ENCODE results near the gene C2CD4A. TPM values are rescaled to one million over a fixed set of nuclear protein-coding genes. Genes with fewer than 3 reads are reported as not detected.
A peak's percentile ranks its signal among the peaks of the same experiment; 100 is the strongest.

C2CD4A gene
- total and polyA plus RNA-seq, 9 of the 15 experiments (the other 6 are each of a cell fraction or from before 2014, with no cell fraction given) = not detected

DNA sequence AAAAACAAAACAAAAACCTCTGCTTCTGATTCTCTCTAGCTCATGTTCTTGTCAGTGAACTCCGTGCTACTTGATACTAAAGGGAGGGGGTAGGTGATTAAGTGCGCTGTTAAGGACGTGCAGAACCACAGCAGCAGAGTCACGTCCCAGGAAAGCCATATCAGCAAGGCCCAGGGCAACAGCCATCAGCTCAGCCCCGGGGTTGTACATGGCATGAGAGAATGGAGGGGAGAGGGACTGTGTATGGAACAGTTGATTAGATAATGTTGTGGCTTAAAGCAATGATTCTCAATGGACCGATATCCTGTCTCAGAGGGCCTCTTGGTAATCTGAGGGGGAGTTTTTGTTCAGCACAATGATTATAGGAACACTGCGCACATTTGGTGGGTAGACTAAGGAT, 27.6 kb downstream of the C2CD4A start (continued):
- TF ChIP-seq, protein P1, sequence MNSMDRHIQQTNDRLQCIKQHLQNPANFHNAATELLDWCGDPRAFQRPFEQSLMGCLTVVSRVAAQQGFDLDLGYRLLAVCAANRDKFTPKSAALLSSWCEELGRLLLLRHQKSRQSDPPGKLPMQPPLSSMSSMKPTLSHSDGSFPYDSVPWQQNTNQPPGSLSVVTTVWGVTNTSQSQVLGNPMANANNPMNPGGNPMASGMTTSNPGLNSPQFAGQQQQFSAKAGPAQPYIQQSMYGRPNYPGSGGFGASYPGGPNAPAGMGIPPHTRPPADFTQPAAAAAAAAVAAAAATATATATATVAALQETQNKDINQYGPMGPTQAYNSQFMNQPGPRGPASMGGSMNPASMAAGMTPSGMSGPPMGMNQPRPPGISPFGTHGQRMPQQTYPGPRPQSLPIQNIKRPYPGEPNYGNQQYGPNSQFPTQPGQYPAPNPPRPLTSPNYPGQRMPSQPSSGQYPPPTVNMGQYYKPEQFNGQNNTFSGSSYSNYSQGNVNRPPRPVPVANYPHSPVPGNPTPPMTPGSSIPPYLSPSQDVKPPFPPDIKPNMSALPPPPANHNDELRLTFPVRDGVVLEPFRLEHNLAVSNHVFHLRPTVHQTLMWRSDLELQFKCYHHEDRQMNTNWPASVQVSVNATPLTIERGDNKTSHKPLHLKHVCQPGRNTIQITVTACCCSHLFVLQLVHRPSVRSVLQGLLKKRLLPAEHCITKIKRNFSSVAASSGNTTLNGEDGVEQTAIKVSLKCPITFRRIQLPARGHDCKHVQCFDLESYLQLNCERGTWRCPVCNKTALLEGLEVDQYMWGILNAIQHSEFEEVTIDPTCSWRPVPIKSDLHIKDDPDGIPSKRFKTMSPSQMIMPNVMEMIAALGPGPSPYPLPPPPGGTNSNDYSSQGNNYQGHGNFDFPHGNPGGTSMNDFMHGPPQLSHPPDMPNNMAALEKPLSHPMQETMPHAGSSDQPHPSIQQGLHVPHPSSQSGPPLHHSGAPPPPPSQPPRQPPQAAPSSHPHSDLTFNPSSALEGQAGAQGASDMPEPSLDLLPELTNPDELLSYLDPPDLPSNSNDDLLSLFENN (IDR thresholded peaks at IDR 0.05; ENCODE audit: low read depth in 2 of 2, low read length in 2 of 2) = peak in 1 of 2 experiments; percentile 83; a peak in 2 of 4 replicates
- TF ChIP-seq XRCC3 (IDR thresholded peaks at IDR 0.05) (no peak), E2F3 (CRISPR knock-in tag; IDR thresholded peaks at IDR 0.05) (no peak), ZFPM2 (CRISPR knock-in tag; IDR thresholded peaks at IDR 0.05) (no peak), CAMTA2 (CRISPR knock-in tag; conservative IDR thresholded peaks at IDR 0.05) (no peak), MTA2 (IDR thresholded peaks at IDR 0.05; ENCODE audit: low read depth) (peak; percentile 90), BCOR (IDR thresholded peaks at IDR 0.05) (peak; percentile 91), PHB (CRISPR knock-in tag; IDR thresholded peaks at IDR 0.05) (no peak), SMAD4 (CRISPR knock-in tag; conservative IDR thresholded peaks at IDR 0.05) (peak; percentile 80), ZNF766 (CRISPR knock-in tag; conservative IDR thresholded peaks at IDR 0.05) (peak; percentile 84), DACH1 (IDR thresholded peaks at IDR 0.05; ENCODE audit: partially characterized antibody) (no peak), ZNF584 (CRISPR knock-in tag; IDR thresholded peaks at IDR 0.05; ENCODE audit: low read depth) (0 out of 2 replicates have a peak, but pooled peaks have one; percentile 81)
- TF ChIP-seq, protein P2, sequence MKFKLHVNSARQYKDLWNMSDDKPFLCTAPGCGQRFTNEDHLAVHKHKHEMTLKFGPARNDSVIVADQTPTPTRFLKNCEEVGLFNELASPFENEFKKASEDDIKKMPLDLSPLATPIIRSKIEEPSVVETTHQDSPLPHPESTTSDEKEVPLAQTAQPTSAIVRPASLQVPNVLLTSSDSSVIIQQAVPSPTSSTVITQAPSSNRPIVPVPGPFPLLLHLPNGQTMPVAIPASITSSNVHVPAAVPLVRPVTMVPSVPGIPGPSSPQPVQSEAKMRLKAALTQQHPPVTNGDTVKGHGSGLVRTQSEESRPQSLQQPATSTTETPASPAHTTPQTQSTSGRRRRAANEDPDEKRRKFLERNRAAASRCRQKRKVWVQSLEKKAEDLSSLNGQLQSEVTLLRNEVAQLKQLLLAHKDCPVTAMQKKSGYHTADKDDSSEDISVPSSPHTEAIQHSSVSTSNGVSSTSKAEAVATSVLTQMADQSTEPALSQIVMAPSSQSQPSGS (CRISPR knock-in tag; IDR thresholded peaks at IDR 0.05) = no peak
- TF ChIP-seq, protein P3, sequence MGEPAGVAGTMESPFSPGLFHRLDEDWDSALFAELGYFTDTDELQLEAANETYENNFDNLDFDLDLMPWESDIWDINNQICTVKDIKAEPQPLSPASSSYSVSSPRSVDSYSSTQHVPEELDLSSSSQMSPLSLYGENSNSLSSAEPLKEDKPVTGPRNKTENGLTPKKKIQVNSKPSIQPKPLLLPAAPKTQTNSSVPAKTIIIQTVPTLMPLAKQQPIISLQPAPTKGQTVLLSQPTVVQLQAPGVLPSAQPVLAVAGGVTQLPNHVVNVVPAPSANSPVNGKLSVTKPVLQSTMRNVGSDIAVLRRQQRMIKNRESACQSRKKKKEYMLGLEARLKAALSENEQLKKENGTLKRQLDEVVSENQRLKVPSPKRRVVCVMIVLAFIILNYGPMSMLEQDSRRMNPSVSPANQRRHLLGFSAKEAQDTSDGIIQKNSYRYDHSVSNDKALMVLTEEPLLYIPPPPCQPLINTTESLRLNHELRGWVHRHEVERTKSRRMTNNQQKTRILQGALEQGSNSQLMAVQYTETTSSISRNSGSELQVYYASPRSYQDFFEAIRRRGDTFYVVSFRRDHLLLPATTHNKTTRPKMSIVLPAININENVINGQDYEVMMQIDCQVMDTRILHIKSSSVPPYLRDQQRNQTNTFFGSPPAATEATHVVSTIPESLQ (CRISPR knock-in tag; IDR thresholded peaks at IDR 0.05) = no peak
- TF ChIP-seq, protein P4, sequence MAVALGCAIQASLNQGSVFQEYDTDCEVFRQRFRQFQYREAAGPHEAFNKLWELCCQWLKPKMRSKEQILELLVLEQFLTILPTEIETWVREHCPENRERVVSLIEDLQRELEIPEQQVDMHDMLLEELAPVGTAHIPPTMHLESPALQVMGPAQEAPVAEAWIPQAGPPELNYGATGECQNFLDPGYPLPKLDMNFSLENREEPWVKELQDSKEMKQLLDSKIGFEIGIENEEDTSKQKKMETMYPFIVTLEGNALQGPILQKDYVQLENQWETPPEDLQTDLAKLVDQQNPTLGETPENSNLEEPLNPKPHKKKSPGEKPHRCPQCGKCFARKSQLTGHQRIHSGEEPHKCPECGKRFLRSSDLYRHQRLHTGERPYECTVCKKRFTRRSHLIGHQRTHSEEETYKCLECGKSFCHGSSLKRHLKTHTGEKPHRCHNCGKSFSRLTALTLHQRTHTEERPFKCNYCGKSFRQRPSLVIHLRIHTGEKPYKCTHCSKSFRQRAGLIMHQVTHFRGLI (CRISPR knock-in tag; IDR thresholded peaks at IDR 0.05) = 0 out of 2 replicates have a peak, but pooled peaks have one; percentile 15

All from K562 (cell line).